WI38 (cell line): Measurements from ENCODE around the gene TOM1L2.

Experiments used
- H3K4me3 ChIP-seq: 2 replicates; pipeline ENCODE4 v1.5.1; 2011; ENCODE audit warnings: low read depth, mild to moderate bottlenecking, control low read depth, low read length
- CTCF ChIP-seq: IDR thresholded peaks from 2 replicates; pipeline ENCODE4 v1.5.1; 2012; ENCODE audit warnings: low read depth, mild to moderate bottlenecking, control low read depth, low read length

Gene TOM1L2

GRCh38 chr17:17937958-17938357 is 34.2 kb downstream of the TOM1L2 start:
- no peak for TF ChIP-seq CTCF

DNA sequence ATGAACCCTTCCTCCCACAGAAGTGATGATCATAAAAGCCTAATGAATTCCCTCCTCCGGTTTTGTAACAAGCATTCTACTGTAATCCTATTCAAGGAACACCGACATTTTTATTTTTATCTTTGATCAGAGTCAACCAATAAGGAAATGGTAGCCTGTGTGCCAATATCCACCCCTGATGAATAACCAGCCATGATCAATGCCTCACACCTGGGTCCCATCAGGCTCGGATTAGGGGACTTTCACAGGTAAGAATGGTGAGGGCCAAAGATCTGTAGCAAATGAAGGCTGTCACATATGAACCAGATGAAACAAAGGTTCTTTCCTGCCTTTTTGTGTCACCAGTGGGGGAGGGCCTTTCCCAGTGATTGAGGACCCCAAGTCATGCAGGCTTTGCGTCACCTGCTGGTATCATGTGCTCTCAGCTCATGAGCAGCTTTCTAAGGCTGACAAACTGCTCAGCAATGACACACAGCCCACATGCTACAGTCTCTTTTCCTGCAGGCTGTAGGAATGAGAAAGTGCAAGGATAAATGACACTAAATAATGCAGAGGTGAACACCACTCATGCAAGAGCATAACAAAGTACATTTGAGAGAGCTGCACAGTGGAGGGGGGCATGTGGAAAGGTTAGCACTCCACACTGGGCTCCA is 34.9 kb downstream of the TOM1L2 start:
- no peak for TF ChIP-seq CTCF

More at GRCh38 chr17:17937958-17938357, 34.2 kb downstream of the TOM1L2 start:
- H3K4me3 ChIP-seq: no peak overlapping the region

DNA sequence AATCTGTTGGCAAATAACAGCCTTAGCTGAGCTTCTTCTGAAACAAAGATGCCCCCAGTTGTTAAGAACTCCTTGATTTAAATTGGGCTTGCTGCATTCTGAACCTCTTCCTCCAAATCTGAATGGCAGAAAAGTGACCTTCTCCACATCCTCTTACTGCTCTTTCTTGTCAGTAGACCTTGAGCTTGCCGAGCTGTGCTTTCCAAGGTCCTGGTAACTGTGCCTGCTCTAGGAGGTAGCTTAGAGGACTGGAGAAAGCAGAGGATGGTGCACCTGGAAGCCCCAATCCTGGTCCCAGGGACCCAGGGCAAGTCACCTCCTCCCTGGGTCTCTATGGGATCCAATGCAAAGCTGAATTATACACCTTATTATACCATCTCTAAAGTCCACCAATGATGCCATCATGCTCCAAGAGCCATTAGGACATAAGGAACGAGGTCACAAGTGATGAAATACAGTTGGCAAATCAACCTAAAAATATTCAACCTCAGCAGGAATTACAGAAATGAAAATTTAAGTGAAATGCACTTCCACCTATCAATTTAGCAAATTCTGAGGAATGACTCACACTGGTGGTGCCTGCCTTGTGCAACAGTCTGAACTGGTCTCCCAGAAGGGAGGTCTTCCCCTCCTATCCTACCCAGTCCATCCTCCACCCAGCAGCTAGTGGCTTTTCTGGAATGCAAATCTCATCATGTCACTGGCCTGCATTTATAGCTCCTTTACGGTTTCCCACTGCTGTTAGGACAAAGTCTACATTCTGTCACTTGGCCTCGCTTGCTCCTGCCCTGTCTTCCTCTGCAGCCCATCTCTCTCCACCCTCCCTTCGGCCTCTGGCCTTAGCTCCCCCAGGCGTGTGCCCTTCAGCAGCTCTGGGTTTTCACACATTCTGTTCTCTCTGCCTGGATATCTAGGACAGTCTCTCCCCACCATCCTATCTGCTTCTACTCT is 36.6 kb downstream of the TOM1L2 start:
- TF ChIP-seq CTCF: no peak
- H3K4me3 ChIP-seq: peak overlapping the region; percentile 6; the same call in 1 of the 2 replicates

More for the DNA sequence above, 34.9 kb downstream of the TOM1L2 start:
- no peak overlapping the region for H3K4me3 ChIP-seq

DNA sequence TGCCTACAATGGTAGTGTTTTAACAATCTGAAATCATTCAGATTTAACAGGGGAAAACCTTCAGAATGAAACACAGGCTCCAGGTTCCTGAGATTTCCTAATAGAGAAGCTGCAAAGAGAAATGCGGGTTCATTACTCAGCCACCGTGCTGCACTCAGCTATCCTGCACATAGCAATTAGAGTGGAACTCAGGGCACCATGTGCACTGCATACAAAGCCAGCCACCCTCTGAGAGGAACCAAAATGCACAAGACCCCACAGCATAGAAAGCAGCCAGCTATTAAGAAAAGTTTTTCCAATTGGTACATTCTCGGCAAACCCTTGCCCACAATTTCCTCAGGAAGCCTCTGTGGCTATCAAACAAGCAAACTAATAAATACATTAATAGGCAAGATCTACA is 37.4 kb downstream of the TOM1L2 start:
- no peak overlapping the region for H3K4me3 ChIP-seq
- TF ChIP-seq CTCF: no peak

DNA sequence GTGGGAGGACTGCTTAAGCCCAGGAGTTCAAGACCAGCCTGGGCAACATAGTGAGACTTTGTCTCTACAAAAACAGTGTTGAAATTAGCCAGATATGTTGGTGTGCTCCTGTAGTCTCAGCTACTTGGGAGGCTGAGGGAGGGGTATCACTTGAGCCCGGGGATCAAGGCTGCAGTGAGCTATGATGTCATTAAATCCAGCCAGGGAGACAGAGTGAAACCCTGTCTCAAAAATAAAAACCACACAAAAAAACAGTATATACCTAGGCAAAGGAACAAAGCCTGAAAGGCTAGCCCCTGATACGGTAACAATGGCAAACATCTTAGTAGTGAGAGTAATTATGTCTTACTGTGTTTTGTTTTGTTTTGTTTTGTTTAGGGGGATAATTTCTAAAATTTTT is 38.0 kb downstream of the TOM1L2 start:
- TF ChIP-seq CTCF: no peak
- H3K4me3 ChIP-seq: no peak overlapping the region

GRCh38 chr17:17933775-17934174 is 38.4 kb downstream of the TOM1L2 start:
- TF ChIP-seq CTCF: no peak
- no peak overlapping the region for H3K4me3 ChIP-seq

DNA sequence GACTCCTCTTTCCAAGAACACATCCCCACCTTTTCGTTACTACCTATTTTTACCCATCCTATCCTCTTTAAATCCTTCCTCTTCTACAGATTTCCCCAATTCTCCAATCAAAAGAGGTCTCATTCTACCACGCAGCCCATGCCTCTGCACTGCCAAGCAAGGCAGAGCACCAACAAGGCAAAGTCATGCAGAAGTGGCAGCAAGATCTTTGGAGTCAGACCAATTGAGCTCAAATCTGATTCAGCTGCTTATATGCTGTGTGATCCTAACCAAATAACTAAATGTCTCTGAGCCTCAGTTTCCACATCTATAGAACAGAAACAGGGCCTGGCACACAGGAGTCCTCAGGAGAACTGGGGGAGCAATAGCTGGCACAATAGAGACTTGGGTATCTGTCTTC is 41.0 kb downstream of the TOM1L2 start:
- no peak for TF ChIP-seq CTCF

More for the DNA sequence above, 41.0 kb downstream of the TOM1L2 start:
- no peak overlapping the region for H3K4me3 ChIP-seq
